K562 (cell line): ENCODE results near the gene TMEM41B. TPM values are rescaled to one million over a fixed set of nuclear protein-coding genes. Genes with fewer than 3 reads are reported as not detected.
A peak's percentile ranks its signal among the peaks of the same experiment; 100 is the strongest.
"Not testable (repeated sequence)": the region's sequence is repeated elsewhere in the genome, so short reads cannot be mapped to it uniquely, and the experiment has no call there.

Experiments used
- RAD21 ChIP-seq, 2 experiments: fragments of 250-450 bp in 1 of 2; fragments of 450-650 bp in 1 of 2; sonication (Bioruptor Pico) in 1 of 2; formaldehyde crosslinking in 1 of 2; IDR thresholded peaks in 1 of 2; conservative IDR thresholded peaks in 1 of 2; 2 replicates each; pipeline versions ENCODE4 v1.4.0 to v1.8.0; 2020 to 2022; ENCODE audit warnings: mild to moderate bottlenecking in 2 of 2, moderate library complexity in 1 of 2
- SP1 ChIP-seq: sonication (generic); formaldehyde crosslinking; IDR thresholded peaks from 2 replicates; pipeline ENCODE4 v1.8.1; 2022; ENCODE audit warnings: mild to moderate bottlenecking, missing genetic modification reagents
- TAL1 ChIP-seq: fragments of 450-650 bp; IDR thresholded peaks from 2 replicates; pipeline ENCODE4 v1.6.1; 2016; ENCODE audit warnings: mild to moderate bottlenecking
- polyA plus RNA-seq, 8 experiments: library from polyadenylated mRNA; depleted of rRNA in 4 of 8; stranded (reverse) in 5 of 8; unstranded in 3 of 8; fragments of >200 nt; fragmentation: Nextera tagmentation in 2 of 8; fragmentation: Illumina TruSeq in 1 of 8; extraction: Ambion mirVana in 2 of 8; extraction: Trizol in 1 of 8; gene quantifications; 2 replicates each; pipeline versions ENCODE4 v1.2.1 to v1.2.3, GENCODE V29; 2011 to 2014; ENCODE audit warnings: inconsistent platforms in 1 of 8, missing spikeins in 1 of 8
- total RNA-seq, 7 experiments: library from RNA; depleted of rRNA in 6 of 7; stranded (reverse); fragments of >200 nt in 6 of 7; fragmentation: Illumina TruSeq in 2 of 7; extraction: Trizol in 2 of 7; gene quantifications; 2 replicates each; pipeline versions ENCODE4 v1.2.1 to v1.2.3, GENCODE V29; 2011 to 2021; ENCODE audit warnings: low replicate concordance in 1 of 7
- TF ChIP-seq, protein P1 (sequence below), 2 experiments: fragments of 450-650 bp; formaldehyde crosslinking in 1 of 2; IDR thresholded peaks; 2 replicates each; pipeline versions ENCODE4 v1.4.0 to v1.6.1; 2014 to 2020; ENCODE audit warnings: mild to moderate bottlenecking in 2 of 2, borderline replicate concordance in 1 of 2, low read depth in 1 of 2
- TF ChIP-seq, protein P2 (sequence below): fragments of 450-650 bp; IDR thresholded peaks from 2 replicates; pipeline ENCODE4 v1.6.1; 2018; ENCODE audit not compliant: partially characterized antibody

Gene TMEM41B
- total and polyA plus RNA-seq, 9 of the 15 experiments (the other 6 are each of a cell fraction or from before 2014, with no cell fraction given), result 17.1 to 89.6 (median 48.7) TPM

GRCh38 chr11:9318442-9319376 is 4.3 kb upstream of the TMEM41B start (continued):
- TF ChIP-seq, protein P1, sequence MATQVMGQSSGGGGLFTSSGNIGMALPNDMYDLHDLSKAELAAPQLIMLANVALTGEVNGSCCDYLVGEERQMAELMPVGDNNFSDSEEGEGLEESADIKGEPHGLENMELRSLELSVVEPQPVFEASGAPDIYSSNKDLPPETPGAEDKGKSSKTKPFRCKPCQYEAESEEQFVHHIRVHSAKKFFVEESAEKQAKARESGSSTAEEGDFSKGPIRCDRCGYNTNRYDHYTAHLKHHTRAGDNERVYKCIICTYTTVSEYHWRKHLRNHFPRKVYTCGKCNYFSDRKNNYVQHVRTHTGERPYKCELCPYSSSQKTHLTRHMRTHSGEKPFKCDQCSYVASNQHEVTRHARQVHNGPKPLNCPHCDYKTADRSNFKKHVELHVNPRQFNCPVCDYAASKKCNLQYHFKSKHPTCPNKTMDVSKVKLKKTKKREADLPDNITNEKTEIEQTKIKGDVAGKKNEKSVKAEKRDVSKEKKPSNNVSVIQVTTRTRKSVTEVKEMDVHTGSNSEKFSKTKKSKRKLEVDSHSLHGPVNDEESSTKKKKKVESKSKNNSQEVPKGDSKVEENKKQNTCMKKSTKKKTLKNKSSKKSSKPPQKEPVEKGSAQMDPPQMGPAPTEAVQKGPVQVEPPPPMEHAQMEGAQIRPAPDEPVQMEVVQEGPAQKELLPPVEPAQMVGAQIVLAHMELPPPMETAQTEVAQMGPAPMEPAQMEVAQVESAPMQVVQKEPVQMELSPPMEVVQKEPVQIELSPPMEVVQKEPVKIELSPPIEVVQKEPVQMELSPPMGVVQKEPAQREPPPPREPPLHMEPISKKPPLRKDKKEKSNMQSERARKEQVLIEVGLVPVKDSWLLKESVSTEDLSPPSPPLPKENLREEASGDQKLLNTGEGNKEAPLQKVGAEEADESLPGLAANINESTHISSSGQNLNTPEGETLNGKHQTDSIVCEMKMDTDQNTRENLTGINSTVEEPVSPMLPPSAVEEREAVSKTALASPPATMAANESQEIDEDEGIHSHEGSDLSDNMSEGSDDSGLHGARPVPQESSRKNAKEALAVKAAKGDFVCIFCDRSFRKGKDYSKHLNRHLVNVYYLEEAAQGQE (IDR thresholded peaks at IDR 0.05; ENCODE audit: borderline replicate concordance), result 0 out of 2 replicates have a peak, but pooled peaks have one; percentile 6
- TF ChIP-seq, protein P1 (CRISPR knock-in tag; IDR thresholded peaks at IDR 0.05; ENCODE audit: low read depth), result not testable (repeated sequence)
- TF ChIP-seq SP1 (CRISPR knock-in tag) (peak; percentile 25; the same call in 1 of the 2 replicates), TAL1 (peak; percentile 40; the same call in 1 of the 2 replicates), RAD21 (CRISPR knock-in tag; conservative IDR thresholded peaks at IDR 0.05 in 1 of 2, IDR thresholded peaks at IDR 0.05 in 1 of 2) (peak in 1 of 2 experiments; percentile 23; a peak in 1 of 4 replicates)
- TF ChIP-seq, protein P2, sequence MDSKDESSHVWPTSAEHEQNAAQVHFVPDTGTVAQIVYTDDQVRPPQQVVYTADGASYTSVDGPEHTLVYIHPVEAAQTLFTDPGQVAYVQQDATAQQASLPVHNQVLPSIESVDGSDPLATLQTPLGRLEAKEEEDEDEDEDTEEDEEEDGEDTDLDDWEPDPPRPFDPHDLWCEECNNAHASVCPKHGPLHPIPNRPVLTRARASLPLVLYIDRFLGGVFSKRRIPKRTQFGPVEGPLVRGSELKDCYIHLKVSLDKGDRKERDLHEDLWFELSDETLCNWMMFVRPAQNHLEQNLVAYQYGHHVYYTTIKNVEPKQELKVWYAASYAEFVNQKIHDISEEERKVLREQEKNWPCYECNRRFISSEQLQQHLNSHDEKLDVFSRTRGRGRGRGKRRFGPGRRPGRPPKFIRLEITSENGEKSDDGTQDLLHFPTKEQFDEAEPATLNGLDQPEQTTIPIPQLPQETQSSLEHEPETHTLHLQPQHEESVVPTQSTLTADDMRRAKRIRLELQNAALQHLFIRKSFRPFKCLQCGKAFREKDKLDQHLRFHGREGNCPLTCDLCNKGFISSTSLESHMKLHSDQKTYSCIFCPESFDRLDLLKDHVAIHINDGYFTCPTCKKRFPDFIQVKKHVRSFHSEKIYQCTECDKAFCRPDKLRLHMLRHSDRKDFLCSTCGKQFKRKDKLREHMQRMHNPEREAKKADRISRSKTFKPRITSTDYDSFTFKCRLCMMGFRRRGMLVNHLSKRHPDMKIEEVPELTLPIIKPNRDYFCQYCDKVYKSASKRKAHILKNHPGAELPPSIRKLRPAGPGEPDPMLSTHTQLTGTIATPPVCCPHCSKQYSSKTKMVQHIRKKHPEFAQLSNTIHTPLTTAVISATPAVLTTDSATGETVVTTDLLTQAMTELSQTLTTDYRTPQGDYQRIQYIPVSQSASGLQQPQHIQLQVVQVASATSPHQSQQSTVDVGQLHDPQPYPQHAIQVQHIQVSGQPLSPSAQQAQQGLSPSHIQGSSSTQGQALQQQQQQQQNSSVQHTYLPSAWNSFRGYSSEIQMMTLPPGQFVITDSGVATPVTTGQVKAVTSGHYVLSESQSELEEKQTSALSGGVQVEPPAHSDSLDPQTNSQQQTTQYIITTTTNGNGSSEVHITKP, result peak; percentile 56
